RWPE2 (cell line): Measurements from ENCODE around the gene CAPN12.
"Not testable (repeated sequence)": the region's sequence is repeated elsewhere in the genome, so short reads cannot be mapped to it uniquely, and the experiment has no call there.

Source experiments
- ATAC-seq: fragments of 200-7000 bp; cut with Tn5 transposase; 3 replicates; pipeline ENCODE4 v1.9.1; 2021; ENCODE audit warnings: low read depth
- DNase-seq: peaks from one replicate; pipeline ENCODE4 v3.0.0-alpha.2; 2020; ENCODE audit warnings: low spot score
- H3K27ac ChIP-seq: fragments of 450-650 bp; 2 replicates; pipeline ENCODE4 v1.5.1; 2017; ENCODE audit warnings: mild to moderate bottlenecking; ENCODE audit not compliant: poor library complexity, severe bottlenecking
- H3K27me3 ChIP-seq: fragments of 250-450 bp; sonication (Bioruptor Pico); 2 replicates; pipeline ENCODE4 v1.5.1; 2021; ENCODE audit warnings: mild to moderate bottlenecking, moderate library complexity; ENCODE audit not compliant: insufficient read depth, poor library complexity, severe bottlenecking
- H3K36me3 ChIP-seq: fragments of 250-450 bp; sonication (Bioruptor Pico); 2 replicates; pipeline ENCODE4 v1.5.1; 2020; ENCODE audit warnings: low read depth, mild to moderate bottlenecking, moderate library complexity
- H3K4me1 ChIP-seq: fragments of 250-450 bp; sonication (Bioruptor Pico); 2 replicates; pipeline ENCODE4 v1.5.1; 2021; ENCODE audit warnings: mild to moderate bottlenecking, moderate library complexity; ENCODE audit not compliant: insufficient read depth, poor library complexity, severe bottlenecking
- H3K4me3 ChIP-seq: fragments of 250-450 bp; sonication (Bioruptor Pico); 2 replicates; pipeline ENCODE4 v1.5.1; 2021; ENCODE audit warnings: mild to moderate bottlenecking, moderate library complexity; ENCODE audit not compliant: severe bottlenecking
- H3K9me3 ChIP-seq: fragments of 250-450 bp; sonication (Bioruptor Pico); 2 replicates; pipeline ENCODE4 v1.5.1; 2021; ENCODE audit warnings: mild to moderate bottlenecking, moderate library complexity; ENCODE audit not compliant: severe bottlenecking
- TF ChIP-seq, protein P1 (sequence below): fragments of 450-650 bp; IDR thresholded peaks from one replicate; pipeline ENCODE4 v1.5.1; 2017; ENCODE audit warnings: mild to moderate bottlenecking, moderate library complexity; ENCODE audit not compliant: poor library complexity, severe bottlenecking

CAPN12 gene

DNA sequence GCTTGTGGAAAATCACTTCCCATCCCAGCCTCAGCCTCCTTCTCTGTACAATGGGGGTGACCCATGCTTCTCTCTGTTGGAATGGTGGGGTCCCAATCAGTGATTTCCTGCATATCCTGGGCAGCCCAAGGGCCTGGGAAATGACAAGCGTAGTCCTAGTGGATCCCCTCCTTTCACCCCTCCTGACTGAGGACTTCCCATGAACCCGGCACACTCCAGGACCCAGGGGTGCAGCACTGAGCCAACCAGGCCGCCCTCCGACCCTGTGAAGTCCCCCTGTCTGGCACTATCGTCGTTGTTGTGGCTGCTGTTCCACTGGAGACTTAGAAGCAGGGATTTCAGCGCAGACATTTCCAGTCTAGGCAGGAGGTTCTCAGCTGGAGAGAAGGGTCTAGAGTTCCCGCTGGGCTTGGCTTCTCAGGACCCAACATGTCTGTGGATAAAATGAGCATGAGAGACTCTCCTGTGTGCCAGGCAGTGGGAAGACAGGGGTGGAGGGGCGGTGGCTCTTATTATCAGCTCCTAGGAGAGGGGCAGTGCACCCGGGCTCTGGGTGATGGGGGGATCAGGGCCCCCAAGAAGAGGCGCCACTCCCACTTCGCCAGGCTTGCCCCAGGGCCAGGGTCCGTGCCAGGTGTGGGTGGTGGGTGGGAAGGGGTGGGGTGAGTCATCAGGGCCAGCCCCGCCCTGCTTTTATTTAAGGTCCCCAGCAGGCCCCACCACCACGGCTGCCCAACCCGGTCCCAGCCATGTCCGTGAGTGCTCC lies 44.4 kb upstream of the CAPN12 start, which contains the start of gene LGALS7B:
Gene LGALS7B (plus strand): TSS at position 723 of the 766 bp plus-strand sequence. CDS start 27 bp downstream, at position 750.
- Histone ChIP-seq H3K36me3 (no peaks in the 10 kb centered on the region), H3K27ac (peak within 1 kb of the TSS; percentile 3), H3K9me3 (no peaks in the 10 kb centered on the region), H3K4me3 (no peak within 1 kb of the TSS), H3K4me1 (peaks cover 27% of the 10 kb centered on the region), H3K27me3 (no peaks in the 10 kb centered on the region)
- DNase-seq (no peak), ATAC-seq (no peak)
- TF ChIP-seq, protein P1, sequence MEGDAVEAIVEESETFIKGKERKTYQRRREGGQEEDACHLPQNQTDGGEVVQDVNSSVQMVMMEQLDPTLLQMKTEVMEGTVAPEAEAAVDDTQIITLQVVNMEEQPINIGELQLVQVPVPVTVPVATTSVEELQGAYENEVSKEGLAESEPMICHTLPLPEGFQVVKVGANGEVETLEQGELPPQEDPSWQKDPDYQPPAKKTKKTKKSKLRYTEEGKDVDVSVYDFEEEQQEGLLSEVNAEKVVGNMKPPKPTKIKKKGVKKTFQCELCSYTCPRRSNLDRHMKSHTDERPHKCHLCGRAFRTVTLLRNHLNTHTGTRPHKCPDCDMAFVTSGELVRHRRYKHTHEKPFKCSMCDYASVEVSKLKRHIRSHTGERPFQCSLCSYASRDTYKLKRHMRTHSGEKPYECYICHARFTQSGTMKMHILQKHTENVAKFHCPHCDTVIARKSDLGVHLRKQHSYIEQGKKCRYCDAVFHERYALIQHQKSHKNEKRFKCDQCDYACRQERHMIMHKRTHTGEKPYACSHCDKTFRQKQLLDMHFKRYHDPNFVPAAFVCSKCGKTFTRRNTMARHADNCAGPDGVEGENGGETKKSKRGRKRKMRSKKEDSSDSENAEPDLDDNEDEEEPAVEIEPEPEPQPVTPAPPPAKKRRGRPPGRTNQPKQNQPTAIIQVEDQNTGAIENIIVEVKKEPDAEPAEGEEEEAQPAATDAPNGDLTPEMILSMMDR, result no peak

DNA sequence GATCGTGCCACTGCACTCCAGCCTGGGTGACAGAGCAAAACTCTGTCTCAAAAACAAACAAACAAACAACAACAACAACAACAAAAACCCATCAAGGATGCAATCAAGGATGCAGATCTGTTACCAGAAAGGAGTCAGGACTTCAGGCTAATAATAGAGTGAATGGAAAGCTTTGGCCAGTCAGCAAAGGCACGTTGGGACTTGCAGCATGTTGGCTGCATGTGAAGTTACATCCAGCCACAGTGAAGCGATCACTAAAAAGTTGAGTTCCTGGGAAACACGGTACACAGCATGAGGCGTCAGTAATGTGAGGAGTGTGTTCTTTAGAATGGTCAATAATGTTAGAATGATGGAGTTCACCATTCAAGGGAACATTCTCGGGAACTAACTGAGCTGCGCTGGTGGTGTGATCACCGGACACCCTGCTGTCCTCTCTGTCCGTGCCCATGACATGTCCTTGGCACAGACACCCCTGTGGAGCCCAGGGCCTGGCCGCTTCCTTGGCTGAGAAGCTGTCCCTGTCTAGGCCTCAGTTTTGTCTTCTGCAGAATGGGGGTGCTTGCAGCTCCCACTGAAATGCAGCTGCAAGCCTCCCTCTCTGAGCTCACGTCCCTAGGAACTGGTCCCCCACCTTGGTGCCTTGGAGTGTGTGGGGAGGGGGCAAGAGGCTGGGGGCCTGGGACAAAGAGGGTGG lies 42.4 kb upstream of the CAPN12 start:
- Histone ChIP-seq H3K4me1 (peaks cover 15% of the 10 kb centered on the region), H3K9me3 (no peaks in the 10 kb centered on the region), H3K27ac (no peak overlapping the region), H3K36me3 (no peaks in the 10 kb centered on the region), H3K4me3 (no peak overlapping the region), H3K27me3 (no peaks in the 10 kb centered on the region)
- no peak for DNase-seq
- TF ChIP-seq, protein P1, result no peak
- ATAC-seq, result peak; percentile 84

DNA sequence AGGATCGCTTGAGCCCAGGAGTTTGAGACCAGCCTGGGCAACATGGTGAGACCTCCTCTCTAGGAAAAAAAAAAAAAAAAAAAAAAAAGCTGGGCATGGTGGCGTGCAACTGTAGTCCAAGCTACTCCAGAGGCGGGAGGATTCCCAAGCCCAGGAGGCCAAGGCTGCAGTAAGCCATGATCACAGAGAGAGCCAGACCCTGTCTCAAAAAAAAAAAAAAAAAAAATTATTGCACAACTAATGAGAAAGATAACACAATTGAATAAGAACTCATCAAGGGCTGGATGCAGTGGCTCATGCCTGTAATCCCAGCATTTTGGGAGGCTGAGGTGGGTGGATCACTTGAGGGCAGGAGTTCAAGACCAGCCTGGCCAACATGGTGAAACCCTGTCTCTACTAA lies 41.8 kb upstream of the CAPN12 start:
- H3K9me3 ChIP-seq, DNase-seq, H3K36me3 ChIP-seq, H3K4me3 ChIP-seq, H3K27ac ChIP-seq, H3K27me3 ChIP-seq, ATAC-seq: not testable (repeated sequence)
- H3K4me1 ChIP-seq, result peaks cover 15% of the 10 kb centered on the region

DNA sequence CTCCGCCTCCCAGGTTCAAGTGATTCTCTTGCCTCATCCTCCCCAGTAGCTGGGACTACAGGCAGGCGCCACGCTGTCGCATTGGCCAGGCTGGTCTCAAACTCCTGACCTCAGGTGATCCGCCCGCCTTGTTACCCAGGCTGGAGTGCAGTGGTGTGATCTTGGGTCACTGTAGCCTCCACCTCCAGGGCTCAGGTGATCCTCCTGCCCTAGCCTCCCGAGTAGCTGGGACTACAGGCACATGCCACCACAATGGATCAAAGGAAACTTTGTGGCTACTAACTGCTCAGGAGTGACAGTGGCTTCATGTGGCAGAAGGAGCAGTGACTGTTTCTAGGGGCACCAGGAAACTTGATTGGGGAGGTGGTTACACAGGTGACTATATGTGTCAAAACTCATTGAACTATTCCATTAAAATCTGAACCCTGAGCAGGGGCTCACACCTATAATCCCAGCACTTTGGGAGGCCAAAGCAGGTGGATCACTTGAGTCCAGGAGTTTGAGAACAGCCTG lies 41.0 kb upstream of the CAPN12 start:
- ATAC-seq (no peak), DNase-seq (no peak)
- no peak overlapping the region for H3K27ac ChIP-seq
- no peaks in the 10 kb centered on the region for H3K9me3 ChIP-seq
- no peaks in the 10 kb centered on the region for H3K27me3 ChIP-seq
- H3K36me3 ChIP-seq, result no peaks in the 10 kb centered on the region
- H3K4me3 ChIP-seq, result no peak overlapping the region
- TF ChIP-seq, protein P1, result no peak
- H3K4me1 ChIP-seq, result peaks cover 15% of the 10 kb centered on the region

- ATAC-seq, result no peak
- H3K4me1 ChIP-seq, result peaks cover 15% of the 10 kb centered on the region
- TF ChIP-seq, protein P1, result no peak
These were observed 40.0 kb upstream of the CAPN12 start for GRCh38 chr19:38784224-38784623.

DNA sequence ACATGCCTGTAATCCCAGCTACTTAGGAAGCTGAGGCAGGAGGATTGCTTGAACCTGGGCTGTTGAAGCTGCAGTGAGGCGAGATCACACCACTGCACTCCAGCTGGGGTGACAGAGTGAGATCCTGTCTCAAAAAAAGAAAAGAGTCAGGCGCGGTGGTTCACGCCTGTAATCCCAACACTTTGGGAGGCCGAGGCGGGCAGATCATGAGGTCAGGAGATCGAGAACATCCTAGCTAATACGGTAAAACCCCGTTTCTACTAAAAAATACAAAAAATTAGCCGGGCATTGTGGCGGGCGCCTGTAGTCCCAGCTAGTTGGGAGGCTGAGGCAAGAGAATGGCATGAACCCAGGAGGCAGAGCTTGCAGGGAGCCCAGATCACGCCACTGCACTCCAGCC lies 37.9 kb upstream of the CAPN12 start:
- not testable (repeated sequence) for H3K27me3 ChIP-seq, H3K4me1 ChIP-seq, H3K36me3 ChIP-seq, H3K27ac ChIP-seq, ATAC-seq, H3K9me3 ChIP-seq, DNase-seq, H3K4me3 ChIP-seq

More at GRCh38 chr19:38784224-38784623, 40.0 kb upstream of the CAPN12 start:
- Histone ChIP-seq H3K9me3 (no peaks in the 10 kb centered on the region), H3K27ac (no peak overlapping the region), H3K27me3 (no peaks in the 10 kb centered on the region), H3K4me3 (no peak overlapping the region), H3K36me3 (no peaks in the 10 kb centered on the region)
- DNase-seq, result no peak
